Mammary microvascular endothelial cell (primary cell): ENCODE results near the gene ZYG11B. TPM values are rescaled to one million over a fixed set of nuclear protein-coding genes. Genes with fewer than 3 reads are reported as not detected.

Source experiments
- total RNA-seq: library from RNA; depleted of rRNA; stranded (reverse); fragments of >200 nt; gene quantifications from 2 replicates; pipeline ENCODE4 v1.2.3, GENCODE V29; 2015

Gene ZYG11B
- 25.8 and 26.1 TPM in 2 replicates for total RNA-seq

DNA sequence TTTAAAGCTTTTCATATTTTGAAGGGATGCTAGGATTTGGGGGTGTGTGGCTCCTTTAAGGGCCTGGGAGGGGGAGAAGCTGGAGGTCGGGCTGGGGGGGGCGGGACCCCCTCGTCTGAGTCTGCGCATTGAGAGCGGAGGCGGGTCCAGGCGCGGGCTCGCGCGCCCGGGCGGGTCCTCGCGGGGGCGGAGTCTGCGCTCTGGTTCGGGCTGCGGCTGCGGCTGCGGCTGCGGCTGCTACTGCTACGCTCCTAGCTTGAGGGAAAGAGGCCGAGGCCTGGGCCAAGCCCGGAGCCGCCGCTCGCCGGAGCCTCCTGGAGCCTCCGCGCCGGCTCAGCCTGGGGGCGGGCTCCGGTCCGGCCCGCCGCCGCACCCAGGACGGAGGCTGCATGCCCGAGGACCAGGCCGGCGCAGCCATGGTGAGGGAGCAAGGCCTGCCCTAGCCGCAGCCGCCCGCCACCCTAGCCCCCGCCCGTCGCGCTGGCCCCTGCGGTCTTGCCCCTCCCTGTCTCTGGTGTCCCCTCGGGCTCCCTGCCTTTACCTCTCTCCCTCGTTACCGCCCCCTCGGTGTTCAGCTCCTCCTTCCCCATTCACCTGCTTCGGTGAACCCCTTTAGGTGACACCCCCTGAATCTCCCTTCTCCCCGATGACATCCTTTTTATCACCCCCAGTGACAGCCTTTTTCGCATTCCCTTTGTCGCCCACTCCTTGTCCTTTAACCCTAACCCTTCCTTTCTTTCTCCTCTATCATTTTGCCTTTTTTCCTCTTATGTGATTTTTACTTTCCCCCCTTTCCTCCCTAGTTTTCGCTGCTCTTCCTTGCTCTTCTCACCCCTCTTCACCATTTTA, at the start of gene ZYG11B:
ZYG11B (plus strand) TSS at position 189 of the 849 bp plus-strand sequence; CDS start at position 390, 201 bp downstream.

DNA sequence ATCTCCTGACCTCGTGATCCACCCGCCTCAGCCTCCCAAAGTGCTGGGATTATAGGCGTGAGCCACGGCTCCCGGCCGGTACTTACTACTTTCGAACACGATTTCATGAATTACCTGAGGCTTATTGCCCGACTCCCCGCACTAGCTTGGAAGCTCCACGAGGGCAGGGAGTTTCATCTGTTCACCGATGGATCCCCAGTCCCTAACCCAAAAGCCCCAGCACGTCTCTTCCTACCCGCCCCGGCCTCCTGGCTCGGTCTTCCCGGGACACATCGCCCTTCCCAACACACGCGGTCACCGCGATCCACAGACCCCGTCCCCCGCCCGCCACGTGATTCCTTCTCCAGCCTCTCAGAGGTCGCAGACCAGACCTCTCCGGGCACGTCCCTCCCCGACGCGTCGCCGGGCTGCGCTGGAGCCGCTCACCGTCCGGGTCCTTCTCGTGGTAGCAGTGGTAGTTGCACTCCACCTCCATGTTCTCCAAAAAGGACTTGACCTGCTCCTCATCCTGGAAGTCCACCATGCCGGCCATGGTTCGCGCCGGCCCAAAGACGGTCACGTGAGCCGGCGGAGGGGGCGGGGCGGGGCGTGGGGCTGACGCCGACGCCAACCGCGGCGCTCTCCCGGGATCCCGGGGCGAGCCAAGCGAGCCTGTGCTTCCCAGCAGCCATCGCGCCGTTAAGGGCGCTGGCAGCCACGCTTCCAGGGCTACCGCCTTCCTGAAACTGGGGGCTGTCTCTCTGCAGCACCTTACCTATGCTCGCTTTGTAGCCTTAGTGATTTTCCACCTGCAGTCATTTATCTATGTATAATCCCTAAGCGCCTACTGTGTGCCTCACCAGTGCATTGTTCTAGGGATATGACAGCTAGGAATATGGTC, 28.2 kb upstream of the ZYG11B start, which contains the start of gene COA7:
COA7 (minus strand) TSS at position 553 of the 880 bp plus-strand sequence; CDS start at position 532, 21 bp downstream.

DNA sequence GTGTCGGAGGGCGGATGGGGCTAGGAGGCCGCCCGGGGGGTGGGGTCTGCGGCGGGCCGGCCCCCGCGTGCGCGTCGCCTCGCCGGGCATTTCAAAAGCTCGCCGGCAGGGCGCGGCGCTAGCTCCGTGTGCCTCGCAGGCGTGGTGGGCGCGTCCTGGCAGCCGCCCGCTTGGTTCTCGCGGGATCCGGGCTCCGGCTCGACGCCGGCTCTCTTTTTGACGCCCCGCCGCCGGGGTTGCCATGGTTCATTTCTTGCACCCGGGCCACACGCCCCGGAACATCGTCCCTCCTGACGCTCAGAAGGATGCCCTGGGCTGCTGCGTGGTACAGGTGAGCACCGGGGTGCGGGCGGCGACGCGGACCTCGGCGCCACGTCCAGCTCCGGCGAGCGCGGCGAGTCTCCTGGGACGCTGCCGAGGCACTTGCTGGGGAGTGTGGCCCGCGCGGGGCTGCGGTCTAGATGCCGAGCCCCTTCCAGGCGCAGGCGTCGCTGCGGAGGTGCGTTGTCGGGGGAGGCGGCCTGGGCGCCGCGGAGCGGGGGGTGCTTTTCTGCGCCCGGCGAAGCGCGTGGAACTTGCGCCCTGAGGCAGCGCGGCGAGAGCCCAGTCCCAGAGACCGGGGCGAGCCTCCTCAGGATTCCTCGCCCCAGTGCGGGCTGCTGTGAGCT, 116.5 kb downstream of the ZYG11B start, which contains the start of gene ZYG11A:
ZYG11A (plus strand) TSS at position 118 of the 668 bp plus-strand sequence; CDS start at position 242, 124 bp downstream.

Other genes starting within 250 kb of the ZYG11B start
- gene TUT4, start 173.4 kb upstream of the ZYG11B start, total RNA-seq: 13.0 and 17.5 TPM in 2 replicates
- gene GPX7, start 124.1 kb upstream of the ZYG11B start, total RNA-seq: 18.5 and 19.3 TPM in 2 replicates
- not detected in 2 replicates for gene SHISAL2A, start 93.3 kb upstream of the ZYG11B start, total RNA-seq
- 11.9 and 18.0 TPM in 2 replicates for gene COA7, start 28.1 kb upstream of the ZYG11B start, total RNA-seq
- gene ZYG11A, start 116.3 kb downstream of the ZYG11B start, total RNA-seq: 0.54 and 1.1 TPM in 2 replicates
- 7.4 and 12.5 TPM in 2 replicates for gene ECHDC2, start 195.3 kb downstream of the ZYG11B start, total RNA-seq
- 103 and 113 TPM in 2 replicates for gene SCP2, start 200.8 kb downstream of the ZYG11B start, total RNA-seq